H1 (cell line): ENCODE results near the gene BAIAP2. TPM values are rescaled to one million over a fixed set of nuclear protein-coding genes. Genes with fewer than 3 reads are reported as not detected.

Experiments
- CTCF ChIA-PET: fragments of 300-600 bp; sonication (Branson Sonifier 250); formaldehyde crosslinking; loops from one replicate; lab custom pipeline; 2021; ENCODE audit not compliant: partially characterized antibody; lab: Charles Lee
- POLR2A ChIA-PET: fragments of 300-600 bp; sonication (Branson Sonifier 250); formaldehyde crosslinking; loops from one replicate; lab custom pipeline; 2021; ENCODE audit warnings: inconsistent platforms; ENCODE audit not compliant: partially characterized antibody; lab: Charles Lee
- DNase-seq, 2 experiments: peaks; one replicate each; pipeline versions ENCODE4 v3.0.0 to v3.0.0-alpha.2; 2010 to 2022; ENCODE audit warnings: low spot score in 2 of 2, low read depth in 1 of 2, mixed read lengths in 1 of 2
- FAIRE-seq: peaks from 2 replicates; lab custom pipeline; 2011; peaks lifted over from hg19 to GRCh38; lab: Jason Lieb, UNC
- H2AFZ ChIP-seq: 2 replicates; pipeline ENCODE4 v1.8.1; 2012; ENCODE audit warnings: low read length, inconsistent platforms
- H2AK5ac ChIP-seq: 2 replicates; pipeline ENCODE4 v1.6.1; 2013; ENCODE audit warnings: low read depth, low read length
- H2BK120ac ChIP-seq: replicated peaks from 2 replicates; pipeline ENCODE3; 2013; ENCODE audit warnings: low read depth, low read length, inconsistent platforms
- H2BK12ac ChIP-seq: 2 replicates; pipeline ENCODE4 v1.6.1; 2013; ENCODE audit warnings: low read depth, low read length
- H2BK15ac ChIP-seq: 2 replicates; pipeline ENCODE4 v1.6.1; 2013; ENCODE audit warnings: low read length
- H2BK20ac ChIP-seq: 2 replicates; pipeline ENCODE4 v1.6.1; 2013; ENCODE audit warnings: low read length
- H2BK5ac ChIP-seq: 2 replicates; pipeline ENCODE4 v1.6.1; 2013; ENCODE audit warnings: low read depth, low read length
- H3K14ac ChIP-seq: 2 replicates; pipeline ENCODE4 v1.6.1; 2013; ENCODE audit warnings: inconsistent platforms; ENCODE audit not compliant: insufficient read length
- H3K18ac ChIP-seq: 2 replicates; pipeline ENCODE4 v1.6.1; 2013; ENCODE audit warnings: low read length; ENCODE audit errors: extremely low read depth
- H3K23ac ChIP-seq: 2 replicates; pipeline ENCODE4 v1.6.1; 2013; ENCODE audit warnings: inconsistent platforms; ENCODE audit not compliant: insufficient read length
- H3K23me2 ChIP-seq: 2 replicates; pipeline ENCODE4 v1.6.1; 2013; ENCODE audit warnings: low read depth, low read length
- H3K27ac ChIP-seq: 2 replicates; pipeline ENCODE4 v1.6.1; 2011; ENCODE audit warnings: low read depth, low read length, inconsistent platforms
- H3K27me3 ChIP-seq, 4 experiments: replicated peaks in 1 of 4; 1 replicate in 1 of 4; 2 replicates in 3 of 4; pipeline versions ENCODE4 v1.6.1 to v1.8.1; 2011 to 2013; ENCODE audit warnings: low read length in 3 of 4, mild to moderate bottlenecking in 3 of 4, inconsistent platforms in 2 of 4, mixed read lengths in 2 of 4, moderate library complexity in 1 of 4; ENCODE audit not compliant: control insufficient read depth in 3 of 4, insufficient read depth in 3 of 4; ENCODE audit errors: extremely low read depth in 1 of 4
- H3K36me3 ChIP-seq, 4 experiments: 2 replicates each; pipeline versions ENCODE4 v1.6.1 to v1.8.1; 2011 to 2013; ENCODE audit warnings: mild to moderate bottlenecking in 4 of 4, low read length in 3 of 4, moderate library complexity in 2 of 4, control low read depth in 1 of 4, inconsistent platforms in 1 of 4; ENCODE audit not compliant: insufficient read depth in 4 of 4, control insufficient read depth in 2 of 4
- H3K4ac ChIP-seq: replicated peaks from 2 replicates; pipeline ENCODE3; 2013; ENCODE audit warnings: low read length, low read depth, mixed read lengths, inconsistent platforms; ENCODE audit not compliant: insufficient read length
- H3K4me1 ChIP-seq, 4 experiments: replicated peaks in 1 of 4; 1 replicate in 1 of 4; 2 replicates in 3 of 4; pipeline versions ENCODE4 v1.6.1 to v1.8.1; 2011 to 2013; ENCODE audit warnings: low read length in 3 of 4, inconsistent platforms in 2 of 4, mixed read lengths in 1 of 4; ENCODE audit not compliant: insufficient read depth in 4 of 4, control insufficient read depth in 3 of 4
- H3K4me2 ChIP-seq, 2 experiments: 2 replicates each; pipeline versions ENCODE4 v1.6.1 to v1.8.1; 2011 to 2013; ENCODE audit warnings: low read depth in 2 of 2, low read length in 2 of 2, control low read depth in 1 of 2, inconsistent platforms in 1 of 2, mild to moderate bottlenecking in 1 of 2; ENCODE audit not compliant: insufficient read depth in 1 of 2
- H3K4me3 ChIP-seq, 4 experiments: fragments of 200-600, 300-600 bp in 1 of 4; sonication (generic), shearing (Covaris generic), sonication (Bioruptor Twin) in 1 of 4; 2 replicates each; pipeline versions ENCODE4 v1.5.1 to v1.8.1; 2011 to 2016; ENCODE audit warnings: low read length in 4 of 4, low read depth in 3 of 4, control low read depth in 2 of 4, inconsistent platforms in 2 of 4, mild to moderate bottlenecking in 2 of 4, mixed read lengths in 1 of 4, moderate library complexity in 1 of 4; ENCODE audit not compliant: insufficient read depth in 2 of 4; ENCODE audit errors: extremely low read depth in 1 of 4
- H3K56ac ChIP-seq: replicated peaks from 2 replicates; pipeline ENCODE3; 2013; ENCODE audit warnings: low read depth, mild to moderate bottlenecking, mixed read lengths, low read length, inconsistent platforms; ENCODE audit not compliant: insufficient read length
- H3K79me1 ChIP-seq: 2 replicates; pipeline ENCODE4 v1.6.1; 2013; ENCODE audit warnings: low read depth, low read length, control low read depth
- H3K79me2 ChIP-seq, 2 experiments: 2 replicates each; pipeline versions ENCODE4 v1.6.1 to v1.8.1; 2012 to 2013; ENCODE audit warnings: low read length in 2 of 2, mild to moderate bottlenecking in 2 of 2, inconsistent platforms in 1 of 2; ENCODE audit not compliant: insufficient read depth in 2 of 2, control insufficient read depth in 1 of 2
- H3K9ac ChIP-seq, 4 experiments: replicated peaks in 1 of 4; 1 replicate in 1 of 4; 2 replicates in 3 of 4; pipeline versions ENCODE4 v1.6.1 to v1.8.1; 2011 to 2013; ENCODE audit warnings: low read depth in 3 of 4, low read length in 3 of 4, control low read depth in 2 of 4, mild to moderate bottlenecking in 2 of 4, moderate library complexity in 2 of 4, inconsistent platforms in 1 of 4; ENCODE audit errors: extremely low read depth in 1 of 4
- H3K9me3 ChIP-seq, 2 experiments: 2 replicates each; pipeline versions ENCODE4 v1.6.1 to v1.8.1; 2012 to 2013; ENCODE audit warnings: mild to moderate bottlenecking in 2 of 2, moderate library complexity in 2 of 2, control low read depth in 1 of 2, inconsistent platforms in 1 of 2, low read depth in 1 of 2, low read length in 1 of 2, mixed read lengths in 1 of 2; ENCODE audit not compliant: insufficient read depth in 2 of 2
- H4K20me1 ChIP-seq, 2 experiments: replicated peaks in 1 of 2; 2 replicates each; pipeline versions ENCODE3 to v1.8.1; 2011 to 2013; ENCODE audit warnings: inconsistent platforms in 2 of 2, low read length in 2 of 2, mild to moderate bottlenecking in 1 of 2; ENCODE audit not compliant: insufficient read depth in 2 of 2, control insufficient read depth in 1 of 2
- H4K5ac ChIP-seq: 2 replicates; pipeline ENCODE4 v1.6.1; 2013; ENCODE audit warnings: low read length, low read depth, mixed read lengths, inconsistent platforms; ENCODE audit not compliant: insufficient read length
- H4K8ac ChIP-seq: 2 replicates; pipeline ENCODE4 v1.8.0; 2013; ENCODE audit warnings: mild to moderate bottlenecking, moderate library complexity, low read length, inconsistent platforms; ENCODE audit not compliant: insufficient read depth; ENCODE audit errors: extremely low read depth
- H4K91ac ChIP-seq: replicated peaks from 2 replicates; pipeline ENCODE3; 2013; ENCODE audit warnings: low read length, mixed read lengths, inconsistent platforms; ENCODE audit not compliant: insufficient read length
- CEBPB ChIP-seq: IDR thresholded peaks from 2 replicates; pipeline ENCODE4 v1.6.1; 2012; ENCODE audit warnings: low read depth, low read length
- RBBP5 ChIP-seq: IDR thresholded peaks from 2 replicates; pipeline ENCODE4 v1.7.1; 2012; ENCODE audit warnings: low read depth, mild to moderate bottlenecking, inconsistent platforms, low read length, moderate library complexity, borderline replicate concordance
- RFX5 ChIP-seq: IDR thresholded peaks from 2 replicates; pipeline ENCODE4 v1.6.1; 2011; ENCODE audit warnings: low read depth, low read length, improper control_type of control experiment, borderline replicate concordance
- SIRT6 ChIP-seq: IDR thresholded peaks from one replicate; pipeline ENCODE4 v1.7.1; 2012; ENCODE audit warnings: low read length, inconsistent platforms
- SP1 ChIP-seq: IDR thresholded peaks from 2 replicates; pipeline ENCODE4 v1.6.1; 2011; ENCODE audit warnings: low read depth, low read length
- WGBS, 2 experiments: shearing (Covaris generic) in 1 of 2; methylation state at CpG; one replicate each; pipeline versions ENCODE4 v1.1.6 to v1.1.7; 2013 to 2015; ENCODE audit warnings: low lambda C conversion rate in 2 of 2, mixed read lengths in 2 of 2, inconsistent platforms in 1 of 2, low coverage in 1 of 2, missing lambda C conversion rate in 1 of 2; ENCODE audit not compliant: insufficient replicate concordance in 2 of 2, insufficient coverage in 1 of 2, insufficient read length in 1 of 2; ENCODE audit errors: extremely low coverage in 1 of 2, missing lambda C conversion rate in 1 of 2; 5-methylcytosine and 5-hydroxymethylcytosine counted together
- polyA plus RNA-seq, 7 experiments: library from polyadenylated mRNA; depleted of rRNA in 3 of 7; stranded (reverse) in 5 of 7; unstranded in 2 of 7; fragments of >200 nt in 5 of 7; fragments of 200-250 nt in 2 of 7; gene quantifications; 1 replicate in 5 of 7; 2 replicates in 1 of 7; 4 replicates in 1 of 7; pipeline versions ENCODE4 v1.2.1 to v1.2.3, GENCODE V29; 2011 to 2013; ENCODE audit warnings: missing spikeins in 2 of 7, mixed read lengths in 2 of 7
- total RNA-seq: library from RNA; stranded (reverse); fragmentation: NEBNext Ultra II Directional; extraction: Animal tissue kit (Norgen Biotek cat#: 25700); gene quantifications from 2 replicates; pipeline ENCODE4 v1.2.1, GENCODE V29; 2021
- TF ChIP-seq, protein P1 (sequence below): IDR thresholded peaks from 2 replicates; pipeline ENCODE4 v1.6.1; 2011; ENCODE audit warnings: low read depth, mild to moderate bottlenecking, low read length; ENCODE audit not compliant: insufficient read depth

The BAIAP2 gene
- total and polyA plus RNA-seq, 2 of the 8 experiments (the other 6 are each of a cell fraction or from before 2014, with no cell fraction given): 10.0 to 22.8 TPM

DNA sequence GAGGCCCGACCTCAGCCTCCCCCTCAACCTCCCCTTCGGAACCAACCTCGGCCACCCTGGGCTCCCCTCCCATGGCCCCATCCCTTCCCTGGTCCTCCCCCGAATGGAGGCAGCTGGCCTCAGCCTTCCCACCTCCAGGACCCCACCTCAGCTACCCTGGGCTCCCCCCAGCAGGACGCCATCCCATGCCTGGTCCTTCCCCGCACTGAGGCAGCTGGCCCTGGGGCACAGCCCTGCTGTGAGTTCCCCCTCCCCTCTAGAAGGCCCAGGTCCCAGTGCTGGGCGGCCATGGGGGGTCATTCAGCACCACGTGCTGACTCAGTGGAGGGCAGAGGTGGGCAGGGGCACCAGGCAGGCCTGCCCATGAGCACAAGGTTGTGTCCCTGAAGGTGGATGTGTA lies 101.4 kb downstream of the BAIAP2 start:
- H3K79me2 ChIP-seq: no peaks in the 10 kb centered on the region
- H3K9me3 ChIP-seq: peaks cover 8 to 12% of the 10 kb centered on the region in 2 experiments; a peak in 2 of 4 replicates
- 0 out of 2 replicates have a peak overlapping the region, but pooled peaks have one; percentile 25 for H4K8ac ChIP-seq
- H3K14ac ChIP-seq: no peak overlapping the region
- no peak overlapping the region for H3K23ac ChIP-seq
- FAIRE-seq (no peak), DNase-seq (no peak)
- ChIA-PET POLR2A (interaction anchor here (0.5 kb wide), 1 partner anchor 144 kb away, joined by 3 read pairs; no protein-coding TSS in a partner anchor), CTCF (interaction anchor here (1.6 kb wide), 1 partner anchor 16 kb away, joined by 6 read pairs; no protein-coding TSS in a partner anchor)
- H3K9ac ChIP-seq: no peak overlapping the region
- H3K27ac ChIP-seq: no peak overlapping the region
- no peak overlapping the region for H2BK5ac ChIP-seq
- H3K4me2 ChIP-seq: no peak overlapping the region
- H3K79me1 ChIP-seq: no peaks in the 10 kb centered on the region; the same call in 1 of the 2 replicates
- no peak overlapping the region for H3K4ac ChIP-seq
- H3K27me3 ChIP-seq: no peaks in the 10 kb centered on the region
- no peak overlapping the region for H2BK15ac ChIP-seq
- H2BK12ac ChIP-seq: no peak overlapping the region
- WGBS, 2 experiments: 84% methylated on average over 5 of the region's 8 CpGs; no CpG with 5 or more reads in 1 of the 2 experiments
- H3K18ac ChIP-seq: no peak overlapping the region
- no peak overlapping the region for H2AFZ ChIP-seq
- H4K5ac ChIP-seq: no peak overlapping the region
- no peak overlapping the region for H3K56ac ChIP-seq
- H4K91ac ChIP-seq: no peak overlapping the region
- no peak overlapping the region for H3K4me3 ChIP-seq
- H3K23me2 ChIP-seq: peaks cover 3% of the 10 kb centered on the region; the same call in 1 of the 2 replicates
- H2BK120ac ChIP-seq: no peak overlapping the region
- no peak overlapping the region for H2BK20ac ChIP-seq
- TF ChIP-seq CEBPB (no peak), SP1 (no peak), RFX5 (no peak), SIRT6 (no peak), RBBP5 (no peak)
- TF ChIP-seq, protein P1, sequence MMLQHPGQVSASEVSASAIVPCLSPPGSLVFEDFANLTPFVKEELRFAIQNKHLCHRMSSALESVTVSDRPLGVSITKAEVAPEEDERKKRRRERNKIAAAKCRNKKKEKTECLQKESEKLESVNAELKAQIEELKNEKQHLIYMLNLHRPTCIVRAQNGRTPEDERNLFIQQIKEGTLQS: no peak
- peaks cover 0 to 8% (median 4%) of the 10 kb centered on the region in 4 experiments; a peak in 3 of 7 replicates for H3K4me1 ChIP-seq
- H2AK5ac ChIP-seq: no peak overlapping the region
- H4K20me1 ChIP-seq: peaks cover 2 to 9% of the 10 kb centered on the region in 2 experiments
- H3K36me3 ChIP-seq: no peaks in the 10 kb centered on the region
